ENCODE measurements around the gene TRABD2B.

Gene TRABD2B

DNA sequence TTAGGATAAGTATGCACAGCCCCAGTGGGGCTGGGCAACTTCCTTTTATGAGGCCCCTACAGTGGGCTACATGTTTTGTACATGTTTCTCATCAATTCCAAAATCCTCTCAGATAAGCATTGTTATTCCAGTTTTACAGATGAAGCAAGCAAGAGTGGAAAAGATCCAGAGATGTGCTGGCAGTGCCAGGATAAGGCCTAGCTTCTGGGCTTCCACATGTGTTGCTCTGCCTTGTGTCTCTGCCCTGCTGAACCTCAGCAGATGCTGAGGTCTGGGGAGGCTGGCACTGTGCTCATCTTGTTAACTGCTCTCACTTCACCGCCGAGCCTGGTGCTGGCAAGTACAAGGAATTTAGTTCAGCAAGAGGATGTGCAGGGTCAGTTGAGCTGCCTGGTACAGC is 202.1 kb downstream of the TRABD2B start:
- no peak for DNase-seq (ENCODE audit: low spot score)

DNA sequence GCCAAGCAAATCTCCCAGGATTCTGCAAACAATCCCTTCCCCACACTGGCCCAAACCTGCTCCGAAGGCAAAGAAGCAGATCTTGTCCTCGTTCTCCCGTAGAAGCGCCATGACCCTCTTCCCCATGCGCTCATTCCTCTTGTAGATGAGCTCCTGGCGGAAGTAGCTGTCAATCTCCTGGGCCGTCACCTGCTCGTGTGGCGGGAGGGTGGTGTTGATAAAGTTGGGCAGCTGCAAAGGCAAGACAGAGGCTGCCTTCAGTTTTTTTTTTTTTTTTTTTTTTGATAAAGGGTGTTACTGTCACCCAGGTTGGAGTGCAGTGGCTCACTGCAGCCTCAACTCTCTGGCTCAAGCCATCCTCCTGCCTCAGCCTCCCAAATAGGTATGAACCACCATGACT is 202.7 kb downstream of the TRABD2B start:
- no peak for DNase-seq (ENCODE audit: low spot score)

DNA sequence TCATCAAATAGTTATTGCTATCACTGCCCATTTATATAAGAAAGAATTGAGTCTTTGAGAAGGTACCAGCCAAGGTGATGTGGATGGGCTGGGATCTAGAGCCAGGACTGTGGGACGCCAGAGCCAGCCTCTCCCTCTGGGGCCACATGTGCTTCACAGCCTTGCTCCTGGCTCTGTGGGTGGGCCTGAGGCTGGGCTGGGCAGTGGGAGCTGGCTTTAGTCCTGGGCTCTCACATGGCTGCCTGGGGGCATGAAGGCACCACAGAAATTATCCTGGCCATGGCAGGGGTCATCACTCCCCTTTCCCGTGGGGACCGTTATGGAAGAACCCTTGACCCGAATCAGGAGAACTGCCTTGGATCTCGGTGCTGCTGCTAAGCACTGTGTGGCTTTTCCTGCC is 203.1 kb downstream of the TRABD2B start:
- no peak for DNase-seq (ENCODE audit: low spot score)

DNA sequence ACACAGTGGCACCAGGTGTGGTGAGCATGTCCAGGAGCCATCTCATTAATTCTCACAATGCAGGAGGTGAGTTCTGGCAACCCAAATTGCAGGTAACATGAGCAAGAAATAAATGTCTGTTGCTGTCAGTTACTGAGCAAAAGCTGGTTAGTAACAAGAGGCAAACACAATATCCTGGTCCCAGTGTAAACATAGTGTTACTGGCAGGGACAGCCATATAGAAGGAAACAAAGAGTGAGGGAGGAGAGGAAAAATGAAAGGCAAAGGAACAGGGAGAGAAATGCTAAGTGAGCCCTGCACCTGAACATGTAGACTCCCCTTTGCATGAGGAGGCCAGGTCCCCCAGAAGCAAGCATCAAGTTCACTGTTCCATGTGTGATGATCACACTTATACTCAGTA is 203.6 kb downstream of the TRABD2B start:
- DNase-seq (ENCODE audit: low spot score), result no peak

DNA sequence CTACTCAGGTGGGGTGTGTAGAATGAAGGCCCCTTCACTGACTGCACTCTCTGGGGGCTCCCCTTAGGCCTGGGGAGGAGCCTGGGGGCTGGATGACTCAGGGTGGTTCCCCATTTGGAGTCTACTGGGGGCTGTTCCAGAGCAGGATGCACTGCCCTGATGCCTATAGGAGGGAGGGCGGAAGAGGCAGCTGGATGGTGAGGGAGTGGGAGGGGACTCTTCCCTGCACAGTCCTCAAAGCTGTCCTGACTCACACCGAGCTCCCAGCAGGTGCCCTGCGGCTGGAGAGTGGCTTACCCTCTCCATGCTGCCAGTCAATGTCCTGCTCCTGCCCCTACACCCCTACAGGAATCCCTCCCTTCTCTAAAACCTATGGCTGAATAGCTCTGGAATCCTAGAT is 204.4 kb downstream of the TRABD2B start:
- DNase-seq (ENCODE audit: low spot score), result no peak

DNA sequence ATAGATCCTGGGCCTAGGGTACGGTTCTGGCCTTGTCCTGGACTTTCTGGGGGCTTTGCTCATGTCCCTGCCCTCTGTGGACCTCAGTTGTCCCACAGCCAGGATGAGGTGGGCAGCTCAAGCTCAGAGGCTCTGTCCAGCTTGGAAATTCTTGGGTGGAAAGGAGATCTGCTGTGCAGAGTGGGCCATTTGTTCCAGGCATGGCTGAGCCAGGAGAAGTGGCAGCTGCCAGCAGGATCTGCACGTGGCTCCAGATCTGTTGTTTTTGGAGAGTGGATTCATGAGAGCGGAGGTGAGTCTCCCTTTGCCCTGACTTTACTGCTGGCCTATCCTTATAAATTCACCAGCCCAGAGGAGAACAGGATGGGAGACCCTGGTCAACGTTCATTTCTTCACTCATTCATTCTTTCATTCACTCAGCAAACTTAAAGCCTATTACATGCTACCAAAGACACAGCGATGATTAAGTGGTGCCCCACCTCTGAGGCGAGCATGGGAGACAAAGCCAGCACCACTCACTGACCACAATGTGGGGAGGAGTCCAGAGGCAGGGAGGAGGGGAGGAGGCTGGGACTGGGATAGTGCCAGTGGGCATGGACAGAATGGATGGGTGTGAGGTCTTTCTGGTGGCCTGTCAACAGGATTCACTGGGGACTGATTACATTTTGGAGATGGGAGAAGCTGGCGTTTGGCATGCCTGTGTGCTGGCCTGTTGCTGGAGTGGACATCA is 205.1 kb downstream of the TRABD2B start:
- no peak for DNase-seq (ENCODE audit: low spot score)

DNA sequence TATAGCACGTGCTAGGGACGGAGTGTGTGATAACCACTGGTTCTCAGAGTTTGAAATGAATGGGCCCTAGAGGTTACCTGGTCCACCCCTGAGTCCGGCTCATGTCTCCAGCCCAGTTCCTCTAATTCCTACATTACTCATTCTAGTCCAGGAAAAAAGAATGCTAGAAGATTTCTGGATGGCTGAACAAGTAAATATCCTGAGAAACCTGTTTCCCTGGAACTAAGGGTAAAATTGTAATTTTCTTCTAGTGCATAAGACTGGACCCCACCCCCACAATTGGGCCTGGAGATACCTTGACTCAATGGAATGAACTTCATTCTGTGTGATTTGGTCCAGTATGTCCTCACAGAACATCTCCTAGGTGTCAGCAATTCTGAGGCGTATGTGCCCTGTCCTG is 208.4 kb downstream of the TRABD2B start:
- DNase-seq (ENCODE audit: low spot score), result no peak

DNA sequence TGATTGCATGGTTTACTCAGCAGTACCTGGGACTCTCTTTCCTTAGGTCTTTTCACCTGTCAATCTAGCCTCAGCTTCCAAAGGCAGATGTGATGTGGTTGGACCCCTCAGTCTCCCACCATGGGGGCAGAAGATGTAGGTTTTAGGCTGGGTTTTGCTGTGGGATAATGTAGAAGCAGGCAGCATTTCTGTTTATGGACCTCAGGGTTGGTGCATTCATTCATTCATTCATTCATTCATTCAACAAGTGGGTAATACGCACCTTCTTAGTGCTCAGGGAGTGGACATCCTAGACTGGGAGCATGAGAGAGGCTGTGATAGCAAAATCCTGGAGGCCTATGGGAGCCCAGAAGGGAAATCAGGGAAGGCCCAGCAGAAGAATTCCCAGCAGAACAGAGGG is 209.6 kb downstream of the TRABD2B start:
- DNase-seq (ENCODE audit: low spot score), result no peak

DNA sequence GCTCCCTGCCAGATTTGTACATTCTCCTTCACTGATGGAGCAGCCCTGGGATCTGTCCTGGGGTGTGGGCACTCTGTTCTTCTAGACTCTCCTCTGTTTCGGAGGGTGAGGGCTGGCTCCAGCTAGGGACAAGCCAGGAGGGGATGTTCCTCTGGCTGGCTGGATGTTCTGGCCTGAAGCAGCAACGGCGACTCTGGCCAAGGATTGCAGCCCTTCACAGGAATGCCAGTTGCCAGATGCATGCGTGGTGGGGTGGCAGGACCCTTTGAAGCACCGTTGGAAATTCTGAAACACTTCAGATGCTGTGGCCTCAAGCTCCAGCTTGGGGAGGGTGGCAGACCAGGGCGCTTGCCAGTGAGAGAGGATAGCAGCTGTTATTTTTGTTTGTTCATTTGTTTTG is 210.9 kb downstream of the TRABD2B start:
- DNase-seq (ENCODE audit: low spot score), result no peak

DNA sequence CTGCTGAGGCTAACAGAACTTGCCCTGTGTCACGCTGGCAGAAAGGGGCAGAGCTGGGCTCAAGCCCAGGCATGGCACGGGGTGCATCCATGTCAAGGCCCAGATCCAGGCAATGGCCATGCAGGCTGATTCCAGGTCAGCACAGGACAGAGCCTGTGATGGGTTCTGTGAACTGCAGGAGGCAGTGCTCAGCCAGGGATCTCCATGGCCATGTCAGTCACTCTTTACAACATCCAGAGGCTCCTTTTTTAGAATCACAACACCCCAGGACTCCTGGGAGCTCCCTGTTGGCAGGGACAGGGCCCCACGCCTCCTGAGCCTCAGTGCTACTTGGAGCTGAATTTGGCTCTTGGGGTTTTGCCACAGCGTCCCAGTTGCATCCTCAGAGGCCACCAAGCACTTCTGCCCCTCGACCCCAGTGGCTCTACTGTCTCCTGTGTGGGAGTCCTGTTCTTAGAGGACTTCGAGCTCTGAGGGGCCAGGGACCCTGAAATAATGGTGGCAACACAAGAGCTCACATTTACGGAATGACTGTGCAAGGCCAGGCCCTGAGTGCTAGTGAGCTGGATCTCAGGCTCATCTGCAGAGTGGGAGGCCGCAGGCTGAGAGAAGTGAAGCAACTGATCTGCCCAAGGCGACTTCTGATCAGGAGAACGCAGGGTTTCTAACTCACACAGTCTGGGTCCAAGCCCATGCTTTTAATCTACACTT is 211.5 kb downstream of the TRABD2B start:
- DNase-seq (ENCODE audit: low spot score), result no peak

DNA sequence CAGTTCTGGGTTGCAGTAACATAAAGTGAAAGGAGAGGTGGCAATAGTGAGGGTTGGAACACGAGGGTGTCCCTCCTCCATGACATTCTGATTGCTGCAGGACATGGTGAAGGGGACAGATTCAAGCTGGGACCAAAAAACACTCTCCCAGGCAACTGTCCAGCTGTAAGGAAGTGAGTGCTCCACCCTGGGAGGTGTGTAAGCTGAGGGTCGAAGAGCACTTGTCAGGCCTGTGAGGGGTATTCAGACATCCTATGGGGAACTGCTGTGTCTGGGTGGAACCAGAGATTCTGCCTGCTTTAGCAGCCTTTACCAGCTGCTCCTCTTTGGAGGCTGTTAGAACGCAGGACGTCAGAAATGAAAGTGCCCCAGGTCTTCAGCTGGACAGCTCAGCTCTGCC is 212.1 kb downstream of the TRABD2B start:
- no peak for DNase-seq (ENCODE audit: low spot score)

DNA sequence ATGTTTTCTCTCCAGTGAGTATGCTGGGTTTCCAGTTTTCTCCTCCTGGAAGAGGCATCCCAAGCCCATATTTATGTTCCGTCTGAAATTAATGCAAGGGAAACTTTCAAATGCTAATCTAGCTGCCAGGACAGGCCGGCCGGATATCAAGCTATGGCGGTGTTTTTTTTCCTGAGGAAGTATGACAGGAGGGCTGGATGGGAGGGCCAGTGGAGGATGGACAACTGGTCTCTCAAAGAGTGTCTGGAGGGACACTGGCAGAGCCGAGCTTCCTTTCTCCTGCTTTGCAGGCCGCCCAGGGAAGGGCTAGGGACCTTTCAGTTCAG is 212.7 kb downstream of the TRABD2B start:
- DNase-seq (ENCODE audit: low spot score), result no peak

DNA sequence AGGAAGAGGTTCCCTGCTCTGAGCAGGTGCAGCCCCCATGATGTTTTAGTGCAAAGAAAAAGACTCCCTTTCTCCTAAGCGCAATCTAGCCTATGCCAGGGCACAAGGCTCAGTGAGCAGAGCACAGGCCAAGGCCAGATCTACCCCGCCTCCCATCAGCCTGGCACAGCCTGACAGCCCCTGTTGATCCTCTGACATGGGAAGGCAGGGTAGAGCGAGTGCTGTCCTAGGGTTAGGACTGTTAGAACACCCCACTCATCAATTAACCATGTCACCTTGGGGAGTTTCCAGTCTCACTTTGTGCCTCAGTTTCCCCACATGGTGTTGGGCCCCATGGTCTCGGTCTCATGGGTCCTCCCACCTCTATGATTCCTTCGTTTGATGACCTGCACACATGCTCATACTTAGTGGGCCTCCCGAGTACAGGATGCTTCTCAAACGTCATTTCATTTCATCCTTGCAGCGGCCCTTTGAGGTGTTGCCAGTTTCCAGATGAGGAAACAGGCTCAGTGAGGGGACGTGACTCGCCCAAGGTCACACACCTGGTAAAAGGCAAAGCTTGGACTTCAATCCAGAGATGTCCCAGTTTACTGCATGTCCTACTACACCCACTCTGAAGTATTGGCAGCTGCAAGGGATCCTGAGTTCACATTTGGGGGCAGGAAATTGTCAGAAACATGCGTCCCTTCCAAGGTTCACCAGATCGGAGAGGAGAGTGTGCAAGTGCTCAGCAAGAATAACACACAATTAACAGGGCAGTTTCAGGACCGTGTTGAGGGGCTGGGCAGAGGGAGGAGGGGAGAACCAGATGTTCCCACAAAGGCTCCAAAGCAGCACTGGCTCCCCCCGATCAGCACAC is 213.3 kb downstream of the TRABD2B start:
- DNase-seq (ENCODE audit: low spot score), result no peak

DNA sequence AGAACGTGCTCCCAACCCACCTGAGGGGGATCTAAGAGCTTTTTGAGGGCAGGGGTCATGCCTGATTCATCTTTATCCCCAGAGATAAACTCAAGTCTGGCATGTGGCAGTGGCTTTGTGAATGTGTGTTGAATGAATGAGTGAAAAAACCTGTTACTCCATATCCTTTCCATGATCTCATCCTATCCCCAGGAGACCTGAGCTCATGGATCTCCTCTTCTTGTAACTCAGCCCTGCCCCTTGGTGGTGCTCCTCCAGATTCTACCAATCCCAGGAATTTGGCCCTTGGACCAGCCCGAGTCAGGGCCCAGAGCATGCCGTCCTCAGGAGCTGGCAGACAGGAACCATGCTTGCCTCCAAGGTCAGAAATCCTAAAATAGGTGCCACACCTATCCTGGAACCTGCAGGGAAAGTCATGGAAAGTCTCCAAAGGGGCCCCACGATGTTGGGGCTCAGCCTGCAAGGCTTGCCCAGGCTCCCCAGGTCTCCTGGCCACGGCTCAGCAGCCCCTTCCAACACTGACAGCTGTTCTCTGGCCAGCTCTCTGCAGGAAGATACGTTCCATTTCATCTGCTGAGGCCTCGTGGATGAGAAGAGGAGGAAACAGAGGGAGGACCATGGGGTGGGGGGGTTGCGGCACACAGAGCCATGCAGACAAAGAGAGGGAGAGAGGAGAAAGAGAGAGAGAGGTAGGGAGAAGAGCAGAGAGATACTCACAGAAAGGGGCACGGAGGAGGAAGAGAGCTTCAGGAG is 214.6 kb downstream of the TRABD2B start:
- no peak for DNase-seq (ENCODE audit: low spot score)

DNA sequence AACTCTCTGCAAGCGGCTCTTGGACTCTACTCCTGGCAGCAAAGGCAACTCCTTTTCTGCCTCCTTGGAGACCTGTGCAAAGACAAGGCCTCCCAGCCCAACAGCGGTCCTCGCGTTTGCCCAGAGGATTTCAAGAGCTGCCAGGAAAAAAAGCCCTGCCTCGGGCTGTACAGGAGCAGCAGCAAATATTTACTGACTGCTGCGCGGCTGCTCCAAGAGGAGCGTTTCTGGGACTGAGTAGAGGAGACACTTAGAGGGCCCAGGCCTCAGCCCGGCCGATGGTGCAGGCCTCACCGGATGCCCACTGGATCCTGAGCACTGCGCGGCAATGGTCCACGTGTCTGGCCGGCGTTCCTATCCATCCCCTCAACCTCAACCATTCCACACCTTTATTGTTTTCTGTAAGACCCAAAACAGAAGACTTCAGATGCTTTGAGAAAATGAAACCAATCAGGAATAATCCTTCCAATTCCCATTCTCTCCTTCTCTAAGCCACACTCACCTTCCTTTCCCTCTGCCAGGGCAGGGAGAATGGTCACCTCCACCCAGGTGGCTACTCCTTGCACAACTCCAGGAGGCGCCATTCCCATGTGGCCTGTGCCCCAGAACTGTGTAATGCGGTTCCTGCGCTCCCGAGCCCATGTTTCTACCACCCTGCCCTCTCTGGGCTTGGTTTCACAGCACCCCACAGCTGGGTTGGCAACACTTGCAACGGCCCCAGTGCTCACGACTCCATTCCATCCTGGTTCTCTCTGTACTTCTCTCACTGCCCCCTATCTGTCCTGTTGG is 215.8 kb downstream of the TRABD2B start:
- DNase-seq (ENCODE audit: low spot score), result no peak

DNA sequence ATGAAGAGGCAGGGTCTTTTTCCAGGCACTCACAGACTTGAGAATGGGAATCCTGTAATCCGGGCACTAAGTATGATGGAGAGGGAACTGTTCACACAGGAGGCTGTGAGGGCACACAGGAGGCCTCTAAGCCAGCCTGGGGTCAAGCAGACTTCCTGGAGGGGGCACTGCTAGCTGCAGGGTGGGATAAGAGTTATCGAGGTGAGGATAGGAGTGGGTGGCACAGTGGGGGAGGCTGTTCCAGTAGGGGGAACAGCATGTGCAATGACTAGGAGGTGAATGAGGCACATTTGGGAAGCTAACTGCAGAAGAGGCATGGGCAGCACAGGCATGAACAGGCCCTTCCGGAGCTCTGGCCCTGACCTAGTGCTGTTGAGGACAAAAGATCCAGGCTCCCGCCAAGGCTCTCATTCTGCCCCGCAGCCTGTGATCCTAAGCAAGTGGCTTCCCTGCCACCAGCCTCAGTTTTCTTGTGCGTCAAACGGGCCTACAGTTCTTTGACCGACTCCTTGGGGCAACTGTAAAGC is 216.7 kb downstream of the TRABD2B start:
- no peak for DNase-seq (ENCODE audit: low spot score)

DNA sequence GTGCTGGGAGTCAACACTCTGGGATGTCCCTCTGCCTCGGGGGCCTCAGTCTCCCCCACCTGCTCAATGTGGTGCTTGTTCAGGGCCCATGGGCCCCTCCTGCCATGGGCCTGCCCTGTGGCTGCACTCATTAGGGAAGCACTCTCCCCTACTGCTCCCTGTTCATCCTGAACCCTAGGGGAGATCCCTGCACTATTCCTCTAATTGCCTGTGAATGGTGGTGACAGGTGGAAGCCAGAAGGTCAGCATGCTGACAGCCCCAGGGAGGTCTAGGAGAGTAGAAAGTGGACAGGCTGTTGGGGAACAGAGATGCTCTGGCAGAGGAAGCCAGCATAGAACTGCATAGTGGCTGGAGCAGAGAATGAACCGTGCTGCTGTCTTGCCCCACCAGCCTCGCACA is 217.6 kb downstream of the TRABD2B start:
- DNase-seq (ENCODE audit: low spot score), result no peak

DNA sequence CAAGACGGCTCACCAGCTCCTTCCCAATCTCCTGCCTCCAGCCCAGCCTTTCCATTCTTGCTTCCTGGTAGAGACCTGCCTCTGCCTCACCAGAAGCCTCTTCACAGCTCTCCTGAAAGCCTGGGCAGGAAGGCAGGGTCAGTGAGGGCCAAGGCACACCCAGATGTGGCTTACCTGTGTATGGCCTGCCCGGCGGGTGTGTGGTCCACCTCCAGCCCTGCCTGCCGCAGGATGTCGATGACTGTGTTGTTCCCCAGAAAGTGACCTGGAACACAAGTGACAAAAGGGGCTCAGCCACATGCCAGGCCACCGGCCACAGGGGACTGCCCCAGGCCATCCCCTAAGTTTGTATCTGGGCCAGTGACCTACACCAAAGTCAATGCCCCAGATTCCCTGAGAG is 218.9 kb downstream of the TRABD2B start:
- DNase-seq (ENCODE audit: low spot score), result no peak

DNA sequence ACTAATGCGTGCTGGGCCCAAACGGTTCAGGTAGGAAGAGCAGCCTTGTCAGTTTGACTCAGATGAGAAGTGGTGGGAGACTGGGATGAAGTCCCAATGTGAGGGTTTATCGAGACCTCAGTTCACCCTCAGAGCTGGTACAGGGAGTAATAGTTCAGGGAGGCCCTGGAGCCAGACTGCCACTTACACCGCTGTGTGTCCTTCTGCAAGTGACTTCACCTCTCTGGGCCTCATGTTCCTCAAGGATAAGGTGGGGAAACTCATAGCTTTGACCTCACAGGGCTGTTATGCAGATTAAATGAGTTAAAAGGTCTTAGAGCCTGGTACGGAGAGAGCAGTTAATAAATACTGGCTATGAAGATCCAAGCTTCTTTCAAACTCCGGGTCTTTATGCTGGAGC is 219.9 kb downstream of the TRABD2B start:
- DNase-seq (ENCODE audit: low spot score), result no peak

DNA sequence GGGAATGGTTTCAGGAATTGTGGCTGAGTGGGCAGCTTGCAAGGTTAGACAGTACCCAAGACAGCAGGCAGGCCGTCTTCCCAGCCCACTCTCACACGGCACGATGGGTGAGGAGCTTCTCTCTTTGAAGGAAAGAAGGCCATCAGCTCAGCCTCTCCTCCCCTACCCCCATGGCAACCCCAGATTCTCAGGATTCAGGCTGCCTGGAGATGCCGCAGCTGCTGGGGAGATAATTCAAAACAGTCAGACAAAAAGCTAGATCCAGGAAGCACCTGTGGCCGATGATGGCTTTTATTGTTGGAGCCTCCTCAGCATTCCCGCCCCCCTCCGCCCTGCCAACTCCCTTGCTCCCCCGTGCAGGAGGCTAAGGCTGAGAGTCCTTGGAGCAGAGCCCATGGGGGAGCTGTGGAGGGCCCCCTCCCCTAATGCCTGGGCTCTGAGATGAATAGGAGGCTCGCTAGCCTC is 220.5 kb downstream of the TRABD2B start:
- DNase-seq (ENCODE audit: low spot score), result no peak
